ENCODE results near the gene INPP5J.

GRCh38 chr22:31124811-31125465 lies 2.2 kb downstream of the INPP5J start:
- TF ChIP-seq CTCF (IDR thresholded peaks at IDR 0.05 in 8 of 11, conservative IDR thresholded peaks at IDR 0.05 in 3 of 11) (no peak), POLR2A (IDR thresholded peaks at IDR 0.05) (no peak)

All from spleen (tissue), 7 donors.